ENCODE measurements around the gene ZNF407.

ZNF407 gene

DNA sequence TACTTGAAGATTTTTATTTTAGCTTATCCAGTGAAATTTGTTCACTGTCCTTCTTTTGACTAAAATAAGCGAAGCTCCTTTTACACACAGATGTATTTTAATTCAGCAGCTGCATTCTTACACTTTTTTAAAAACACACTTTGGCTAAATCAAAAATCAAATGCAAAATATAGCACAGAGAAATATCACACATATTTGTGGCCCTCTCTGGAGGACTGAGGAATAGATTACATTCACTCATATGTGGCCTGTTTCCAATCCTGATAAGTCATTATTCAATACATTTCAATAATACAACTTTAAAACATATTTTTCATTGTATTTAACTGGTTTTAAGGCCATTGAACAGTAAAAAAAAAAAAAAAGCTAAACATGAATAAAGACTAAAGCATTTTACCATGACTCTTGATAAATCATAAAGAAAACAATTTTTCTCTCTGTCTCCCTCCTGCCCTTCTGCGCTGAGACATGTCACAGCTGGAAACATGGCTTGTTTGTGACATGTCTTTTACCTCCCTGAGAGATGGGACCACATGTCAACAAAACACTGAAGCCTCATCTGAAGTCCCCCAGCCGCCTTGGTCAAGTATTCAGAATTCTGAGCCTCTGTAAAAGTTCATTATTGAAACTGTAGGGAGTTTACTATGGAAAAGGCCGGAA is 221.0 kb downstream of the ZNF407 start:
- in situ Hi-C loops (cut with MboI; ENCODE audit: low sequenced_read_pairs) = no loop called here

DNA sequence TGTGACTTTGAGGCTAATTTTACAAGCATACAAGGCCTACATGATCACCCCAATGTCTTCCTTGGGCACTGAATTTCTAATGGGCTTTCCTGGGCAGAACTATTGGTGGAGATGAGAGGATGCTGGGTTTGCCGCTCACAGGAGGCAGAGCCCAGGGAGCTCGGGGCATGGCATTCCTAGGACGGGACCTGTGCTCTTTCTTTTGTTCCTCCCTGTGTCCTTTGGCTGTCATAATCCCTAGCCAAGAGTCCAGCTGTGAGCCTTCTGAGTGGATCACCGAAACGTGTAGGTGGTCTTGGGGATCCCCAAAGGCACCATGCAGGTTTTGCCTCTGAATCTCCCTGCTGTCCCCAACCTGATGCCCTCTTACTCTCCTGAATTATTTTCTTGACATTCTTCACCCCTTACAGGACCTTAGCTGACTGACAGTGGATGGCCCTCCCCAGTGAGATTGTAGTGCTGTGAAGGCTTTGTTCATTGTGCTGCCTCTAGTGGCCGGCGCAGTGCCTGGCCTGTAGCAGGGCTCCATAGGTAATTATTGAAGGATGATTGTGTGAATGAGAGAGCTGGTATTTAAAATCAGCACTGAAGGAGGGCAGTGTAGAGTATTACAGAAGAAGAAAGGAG is 221.9 kb downstream of the ZNF407 start:
- in situ Hi-C loops (cut with MboI; ENCODE audit: low sequenced_read_pairs) = no loop called here

DNA sequence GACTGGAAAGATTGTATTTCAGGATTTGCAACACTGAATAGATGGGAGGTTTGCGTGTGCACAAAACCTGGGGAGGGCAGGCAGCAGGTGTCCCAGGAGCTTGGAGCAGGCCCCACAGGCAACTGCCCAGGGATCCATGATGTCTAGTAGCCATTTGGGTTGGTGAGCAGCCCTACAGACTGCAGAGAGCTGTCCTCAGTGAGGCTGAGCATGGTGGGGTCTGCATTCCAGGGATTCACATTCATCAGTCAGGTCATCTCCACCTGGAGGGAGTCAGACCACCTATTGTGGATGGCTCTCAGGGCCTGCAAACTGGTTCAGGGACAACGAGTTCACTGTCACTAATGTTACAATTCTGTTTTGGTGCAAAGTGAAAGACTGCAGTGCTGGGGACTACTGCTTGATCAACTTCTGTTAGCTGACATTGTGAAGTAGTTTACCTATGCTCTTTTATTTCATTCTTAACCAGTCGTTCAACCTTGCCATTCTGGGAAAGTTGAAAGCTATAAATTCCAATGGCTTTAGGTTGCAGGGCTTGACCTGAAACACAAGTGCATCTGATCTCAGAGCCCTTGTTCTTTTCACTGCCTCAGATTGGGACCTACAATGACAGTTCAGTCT is 222.6 kb downstream of the ZNF407 start:
- in situ Hi-C loops (cut with MboI; ENCODE audit: low sequenced_read_pairs) = no loop called here

DNA sequence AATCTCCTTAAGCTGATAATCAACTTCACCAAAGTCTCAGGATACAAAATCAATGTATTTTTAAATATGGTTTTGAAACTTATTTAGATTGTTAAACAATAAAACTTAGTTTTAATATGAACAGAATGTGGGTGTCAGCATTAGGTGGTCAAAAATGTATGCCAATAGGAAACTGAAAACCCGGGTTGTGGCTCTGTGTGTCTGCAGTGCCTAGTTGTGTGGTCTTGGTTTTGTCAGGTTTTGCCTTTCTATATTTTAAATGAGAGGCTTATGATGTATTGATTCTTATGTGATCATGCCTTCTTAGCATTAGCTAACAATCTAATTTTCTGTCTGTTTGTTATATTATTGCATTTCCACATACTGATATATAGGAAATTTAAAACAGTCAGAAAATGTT is 227.8 kb downstream of the ZNF407 start:
- in situ Hi-C loops (cut with MboI; ENCODE audit: low sequenced_read_pairs) = no loop called here

DNA sequence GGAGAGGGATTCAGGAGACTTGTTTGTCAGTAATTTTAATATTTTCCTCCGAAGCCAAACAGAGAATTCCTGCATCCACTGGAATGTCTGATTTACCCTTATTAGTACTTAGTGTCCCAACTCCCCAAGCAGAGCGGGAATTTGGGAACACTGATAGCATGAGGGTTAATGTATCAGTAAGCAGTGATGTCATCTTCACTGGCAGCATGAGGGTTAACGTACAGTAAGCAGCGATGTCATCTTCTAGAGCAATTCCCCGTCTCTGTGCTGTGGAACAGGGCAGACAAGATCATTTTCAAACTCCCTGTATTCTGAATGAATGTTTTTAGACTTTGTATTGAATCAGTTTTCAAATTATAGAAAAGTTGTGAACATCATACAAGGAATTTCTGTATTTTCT is 228.9 kb downstream of the ZNF407 start:
- in situ Hi-C loops (cut with MboI; ENCODE audit: low sequenced_read_pairs) = no loop called here

DNA sequence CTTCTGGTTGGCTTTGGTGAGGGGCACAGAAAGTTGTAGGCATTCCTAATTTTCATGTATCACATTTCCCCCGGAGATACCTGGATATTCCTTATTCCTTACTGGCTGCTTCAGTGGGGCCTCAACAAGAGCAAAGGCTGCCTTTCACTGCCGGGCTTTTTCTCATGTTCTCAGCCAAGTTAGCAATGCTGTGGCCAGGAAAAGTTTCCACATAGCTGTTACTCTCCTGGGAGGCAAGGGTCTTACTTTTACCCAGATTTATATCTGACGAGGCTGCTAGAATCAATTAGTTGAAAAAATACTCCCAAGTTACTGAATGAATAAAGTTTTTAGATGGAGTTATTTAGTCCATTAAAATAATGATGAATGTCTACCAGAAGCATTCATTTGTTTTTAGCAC is 230.5 kb downstream of the ZNF407 start:
- in situ Hi-C loops (cut with MboI; ENCODE audit: low sequenced_read_pairs) = no loop called here

DNA sequence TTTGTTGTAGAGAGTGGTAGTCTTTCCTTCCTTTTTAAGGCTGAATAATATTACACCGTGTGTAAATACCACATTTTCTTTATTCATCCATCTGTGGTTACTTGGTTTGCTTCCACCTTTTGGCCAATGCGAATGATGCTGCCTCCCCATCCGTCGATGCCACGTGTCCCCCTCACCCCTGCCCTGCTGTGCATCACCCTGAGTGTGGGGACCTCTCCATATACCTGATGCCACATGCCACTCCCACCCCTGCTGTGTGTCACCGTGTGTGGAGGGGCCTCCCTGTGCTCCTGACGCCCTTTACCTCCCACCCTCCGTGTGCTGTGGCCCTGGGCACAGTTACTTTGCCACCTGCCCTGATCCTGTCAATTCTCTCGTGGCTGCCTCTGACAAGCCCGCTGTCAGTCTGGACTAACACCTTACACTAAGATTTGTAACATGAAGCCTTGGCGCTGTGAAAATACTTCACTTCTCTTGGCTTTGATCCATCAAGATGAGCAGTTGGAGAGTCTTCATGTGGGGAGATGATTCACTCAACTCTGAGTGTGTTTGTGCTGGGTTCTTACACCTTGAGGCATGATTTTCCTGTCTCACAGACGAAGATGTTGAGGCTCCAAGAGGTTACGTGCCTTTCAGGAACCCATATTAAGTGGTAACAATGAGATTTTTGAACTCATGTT is 234.0 kb downstream of the ZNF407 start:
- in situ Hi-C loops (cut with MboI; ENCODE audit: low sequenced_read_pairs) = no loop called here

DNA sequence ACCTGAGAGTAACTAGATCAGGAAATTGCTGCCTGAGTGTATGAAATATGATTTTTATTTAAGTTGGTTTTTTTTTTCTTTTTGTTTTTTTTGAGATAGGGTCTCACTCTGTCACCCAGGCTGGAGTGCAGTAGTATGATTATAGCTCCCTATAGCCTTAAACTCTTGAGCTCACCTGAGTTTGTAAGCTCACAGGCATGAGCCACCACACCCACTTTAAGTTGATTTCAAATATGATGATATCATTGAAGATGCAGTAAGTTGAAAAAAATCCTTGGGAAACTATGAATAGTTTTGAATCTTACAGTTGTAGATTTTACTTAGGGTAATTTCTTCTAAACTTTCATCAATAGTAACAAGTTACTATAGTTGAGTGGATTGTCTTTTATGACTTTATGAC is 234.7 kb downstream of the ZNF407 start:
- in situ Hi-C loops (cut with MboI; ENCODE audit: low sequenced_read_pairs) = no loop called here

DNA sequence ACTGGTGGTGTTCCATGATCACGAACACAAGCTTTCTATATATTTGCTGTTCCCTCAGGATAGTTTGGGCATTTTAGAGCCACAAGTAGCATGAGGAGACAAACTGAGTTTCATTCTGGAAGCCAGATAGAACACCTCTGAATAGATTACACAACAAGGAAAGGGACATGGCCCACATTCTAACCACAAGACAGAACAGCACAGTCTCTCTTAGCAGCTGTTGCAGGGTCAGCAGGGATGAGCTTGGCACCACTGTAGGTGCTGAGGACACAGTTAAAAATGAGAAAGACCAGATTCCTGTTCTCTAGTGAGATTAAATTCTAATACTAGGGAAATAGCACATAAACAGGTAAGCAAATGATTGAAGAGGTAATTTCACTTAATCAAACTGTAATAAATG is 235.3 kb downstream of the ZNF407 start:
- in situ Hi-C loops (cut with MboI; ENCODE audit: low sequenced_read_pairs) = no loop called here

DNA sequence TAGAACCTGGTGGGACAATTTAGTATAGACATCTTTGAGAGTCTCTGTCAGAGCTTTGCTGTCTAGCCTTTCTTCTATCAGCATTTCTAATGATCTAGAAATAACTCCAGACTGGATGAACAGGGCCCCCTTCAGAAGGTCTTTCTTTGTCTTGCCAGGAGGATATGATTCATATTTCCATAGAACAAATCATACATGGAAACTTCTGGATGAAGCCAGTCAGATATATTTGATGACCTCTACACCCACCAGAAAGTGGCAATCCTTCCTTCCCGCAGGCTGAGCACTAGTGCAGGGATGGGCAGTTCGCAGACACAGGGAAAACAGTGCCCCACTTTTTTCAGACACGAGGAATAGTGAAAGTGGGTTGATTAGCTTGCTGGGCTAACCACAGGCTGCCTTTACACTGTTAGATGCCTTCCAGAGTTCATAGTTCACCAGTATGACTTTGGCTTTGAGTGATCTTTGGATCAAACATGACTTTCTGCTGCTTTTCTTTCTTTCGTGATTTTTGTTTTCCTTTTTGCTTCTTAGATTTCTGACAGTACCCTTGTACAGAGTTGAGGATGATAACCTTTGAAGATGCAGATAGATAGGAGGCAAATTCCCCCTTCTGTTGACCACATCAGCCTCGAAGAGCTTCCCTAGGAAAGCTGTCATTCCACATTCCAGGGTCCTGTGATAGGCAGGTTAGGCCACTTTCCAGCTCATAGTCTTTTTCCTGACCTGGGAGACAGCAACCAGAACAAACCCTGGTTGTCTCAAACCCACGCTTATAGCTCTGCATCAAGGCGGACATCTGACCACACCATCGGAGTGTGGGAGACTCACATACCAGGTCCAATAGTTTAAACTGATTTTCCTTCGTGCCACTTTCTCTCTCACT is 237.0 kb downstream of the ZNF407 start:
- in situ Hi-C loops (cut with MboI; ENCODE audit: low sequenced_read_pairs) = no loop called here

DNA sequence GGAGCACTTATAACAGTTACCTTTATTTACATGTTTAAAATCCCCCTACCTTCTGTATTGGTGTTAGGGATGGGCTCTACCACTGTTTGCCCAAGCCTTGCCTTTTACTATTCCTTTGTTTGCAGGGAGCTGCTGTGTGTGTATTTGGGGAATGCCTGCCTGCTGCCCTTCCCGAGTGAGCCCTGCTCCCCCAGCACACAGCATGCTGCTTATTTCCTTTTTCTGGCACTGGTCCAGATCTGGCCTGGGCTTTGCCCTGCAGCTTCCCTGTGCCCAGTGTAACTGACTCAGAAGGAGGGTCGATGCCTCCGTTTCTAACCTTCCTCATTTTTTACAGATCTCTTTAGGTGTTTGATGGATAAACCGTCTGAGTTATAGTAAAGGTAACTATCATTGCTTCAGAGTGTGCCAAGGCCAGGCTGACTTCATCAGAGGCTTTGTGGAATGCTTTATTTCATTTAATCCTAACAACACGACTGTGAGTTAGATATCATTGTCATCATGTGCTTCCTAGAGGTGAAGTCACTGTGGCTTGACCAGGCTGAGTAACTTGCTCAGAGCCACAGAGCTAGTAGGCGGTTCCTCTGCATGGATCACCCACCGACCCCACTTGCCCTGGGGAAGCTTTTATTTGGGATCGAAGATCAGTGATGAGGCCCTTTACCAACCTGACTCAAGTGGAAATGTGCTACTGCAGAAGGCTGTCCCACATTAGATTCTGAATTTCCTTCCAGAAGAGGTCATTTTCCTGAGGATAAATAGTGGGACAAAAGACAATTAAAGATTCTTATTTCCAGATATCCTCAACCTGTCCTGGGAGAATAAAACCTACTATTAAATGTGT is 238.8 kb downstream of the ZNF407 start:
- in situ Hi-C loops (cut with MboI; ENCODE audit: low sequenced_read_pairs) = no loop called here

DNA sequence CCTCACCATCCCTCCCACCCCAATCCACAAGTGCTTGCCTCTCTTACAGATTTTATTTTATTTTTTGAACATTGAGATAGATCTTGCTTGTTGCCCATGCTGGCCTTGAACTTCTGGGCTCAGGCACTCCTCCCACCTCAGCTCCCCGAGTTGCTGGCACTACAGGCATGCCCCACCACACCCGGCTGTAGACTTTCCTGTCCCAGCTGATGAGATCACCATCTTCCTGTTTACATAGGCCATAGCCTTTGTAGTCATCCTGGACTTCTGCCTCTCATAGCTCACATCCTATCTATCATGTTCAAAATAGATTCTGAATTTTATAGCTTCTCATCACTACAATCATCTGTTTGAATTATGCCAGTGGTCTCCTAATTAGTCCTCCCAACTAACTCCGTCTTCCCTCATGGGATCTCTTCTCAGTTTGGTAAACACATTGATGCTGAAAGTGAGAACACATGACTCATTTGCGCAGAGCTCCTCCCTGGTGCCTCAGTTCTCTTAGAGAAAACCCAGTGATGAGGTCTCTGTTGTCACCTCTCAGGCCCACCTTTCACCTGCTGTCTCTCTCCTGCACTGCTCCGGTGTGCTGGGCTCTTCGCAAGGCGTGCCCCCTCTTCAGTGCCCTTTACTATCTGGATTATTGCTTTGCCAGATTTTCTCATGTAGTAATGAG is 243.0 kb downstream of the ZNF407 start:
- in situ Hi-C loops (cut with MboI; ENCODE audit: low sequenced_read_pairs) = no loop called here

DNA sequence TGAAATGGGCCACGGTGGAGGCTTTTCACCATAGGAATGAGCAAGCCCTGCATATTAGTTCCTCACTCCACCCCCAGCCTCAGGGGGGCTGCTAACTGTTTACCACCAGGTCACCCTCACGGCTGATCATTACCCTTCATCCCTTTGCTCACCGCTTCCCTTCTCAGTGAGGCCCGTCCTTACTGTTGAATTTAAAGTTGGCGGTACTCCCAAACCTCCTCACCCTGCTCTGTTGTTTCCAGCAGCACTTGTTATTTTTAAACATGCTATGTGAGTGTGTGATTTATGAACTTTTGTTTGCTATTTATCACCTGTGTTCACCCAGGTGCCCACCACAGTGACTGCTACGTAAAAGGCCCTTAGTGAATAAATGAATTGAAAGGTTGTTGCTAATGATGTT is 243.6 kb downstream of the ZNF407 start:
- in situ Hi-C loops (cut with MboI; ENCODE audit: low sequenced_read_pairs) = no loop called here

DNA sequence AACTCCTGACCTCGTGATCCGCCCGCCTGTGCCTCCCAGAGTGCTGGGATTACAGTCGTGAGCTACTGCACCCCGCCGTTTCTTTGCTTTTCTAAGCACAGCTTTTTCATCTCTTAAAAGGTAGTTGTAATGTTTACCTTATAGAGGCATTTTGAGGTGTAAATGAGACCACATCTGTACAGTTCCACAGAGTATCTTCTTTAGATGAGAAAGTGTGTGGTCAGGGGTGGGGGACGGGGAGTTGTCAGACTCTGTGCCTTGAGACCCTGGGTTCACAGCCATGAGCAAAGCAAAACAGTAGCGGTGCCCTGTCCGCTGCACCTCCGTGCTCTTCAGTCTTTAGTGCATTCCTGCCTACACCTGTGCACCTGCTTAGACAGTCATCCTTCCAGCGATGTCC is 251.6 kb downstream of the ZNF407 start:
- in situ Hi-C loops (cut with MboI; ENCODE audit: low sequenced_read_pairs) = no loop called here

DNA sequence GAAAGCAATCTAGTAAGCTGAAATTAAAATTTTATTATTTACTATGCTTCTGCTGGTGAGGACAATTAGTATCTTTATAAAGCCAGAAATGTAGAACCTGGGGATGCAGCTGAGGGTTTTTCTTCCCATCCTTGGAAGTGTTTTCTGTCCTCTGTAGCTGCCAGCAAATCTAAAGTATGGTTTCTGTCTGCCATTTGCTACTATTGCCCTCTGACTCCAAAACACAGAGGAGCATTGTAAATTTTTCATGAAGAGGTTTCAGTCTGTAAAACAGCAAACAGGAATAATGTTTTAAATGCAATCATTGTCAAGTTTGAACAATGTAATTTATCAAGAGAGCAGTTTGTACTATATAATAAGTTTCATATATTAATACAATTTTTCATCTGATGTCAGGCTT is 258.8 kb downstream of the ZNF407 start:
- in situ Hi-C loops (cut with MboI; ENCODE audit: low sequenced_read_pairs) = no loop called here

DNA sequence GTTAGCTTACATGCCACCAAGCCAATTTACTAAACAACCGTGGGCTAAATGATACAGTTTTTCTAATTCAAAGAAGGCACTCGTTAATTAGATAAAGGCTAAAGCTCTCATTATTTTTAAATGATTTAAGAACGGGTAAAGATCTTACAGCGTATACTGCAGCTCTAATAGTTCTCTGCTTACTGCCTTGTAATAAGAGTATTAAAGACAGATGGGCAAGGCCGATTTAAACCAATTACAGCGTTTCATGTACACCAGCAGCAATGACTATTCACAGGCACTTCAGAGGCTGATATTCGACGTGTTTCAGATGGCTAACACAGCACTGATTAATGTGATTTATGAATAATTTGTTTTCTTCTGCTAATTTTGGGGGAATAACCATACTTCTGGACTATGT is 259.3 kb downstream of the ZNF407 start:
- in situ Hi-C loops (cut with MboI; ENCODE audit: low sequenced_read_pairs) = no loop called here

DNA sequence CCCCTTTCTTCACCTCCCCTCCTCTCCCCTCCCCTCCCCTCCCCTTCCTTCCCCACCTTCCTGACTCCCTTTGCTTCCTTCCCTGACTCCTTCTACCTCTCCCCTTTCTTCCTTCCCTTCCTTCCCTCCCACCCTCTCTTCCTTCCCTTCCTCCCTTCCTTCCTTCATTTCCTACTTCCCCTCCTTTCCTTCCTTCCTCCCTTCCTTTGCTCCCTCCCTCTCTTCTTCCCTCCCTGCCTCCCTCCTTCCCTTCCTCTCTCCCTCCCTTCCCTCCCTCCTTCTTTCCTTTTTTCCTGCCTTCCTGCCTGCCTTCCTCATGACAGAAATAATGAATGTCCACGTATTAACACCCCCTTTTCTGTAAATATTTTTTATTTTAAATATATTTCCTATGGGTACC is 260.2 kb downstream of the ZNF407 start:
- in situ Hi-C loops (cut with MboI; ENCODE audit: low sequenced_read_pairs) = no loop called here

DNA sequence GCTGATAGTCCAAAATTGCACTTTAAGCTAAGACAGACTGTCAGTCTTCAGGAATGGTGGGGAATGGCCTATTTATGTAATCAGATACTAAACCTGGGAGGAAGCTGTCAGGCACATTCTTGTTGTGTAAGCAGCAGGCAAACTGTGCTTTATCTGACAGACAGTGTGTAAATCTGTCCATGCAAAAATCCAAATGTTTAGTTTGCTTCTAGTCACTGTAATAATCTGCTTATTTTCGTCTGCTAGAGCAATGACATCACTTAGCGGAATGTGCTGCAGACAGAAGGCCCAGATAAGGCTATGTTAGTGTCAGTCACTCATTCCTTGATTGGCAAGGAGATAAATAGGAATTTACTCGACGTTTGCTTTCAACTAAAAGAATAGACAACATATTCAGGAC is 263.5 kb downstream of the ZNF407 start:
- in situ Hi-C loops (cut with MboI; ENCODE audit: low sequenced_read_pairs) = no loop called here

DNA sequence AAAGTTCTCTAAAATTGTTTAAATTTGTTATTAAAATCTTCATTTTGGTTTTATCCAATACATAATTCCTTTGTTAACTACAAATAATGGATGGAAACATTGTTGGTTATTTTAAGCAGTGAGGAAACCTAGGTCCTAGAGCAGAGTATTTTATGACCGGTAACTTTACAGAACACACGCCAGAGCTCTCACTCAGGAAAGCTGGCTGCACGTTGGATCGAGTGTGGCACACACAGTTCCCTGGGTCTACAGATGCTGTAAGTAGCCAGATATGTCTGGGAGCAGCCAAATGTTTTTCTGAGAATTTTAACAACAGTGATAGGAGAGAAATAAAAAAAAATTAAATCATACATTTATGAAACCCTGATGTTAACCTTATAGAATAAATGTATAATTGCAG is 264.4 kb downstream of the ZNF407 start:
- in situ Hi-C loops (cut with MboI; ENCODE audit: low sequenced_read_pairs) = no loop called here

DNA sequence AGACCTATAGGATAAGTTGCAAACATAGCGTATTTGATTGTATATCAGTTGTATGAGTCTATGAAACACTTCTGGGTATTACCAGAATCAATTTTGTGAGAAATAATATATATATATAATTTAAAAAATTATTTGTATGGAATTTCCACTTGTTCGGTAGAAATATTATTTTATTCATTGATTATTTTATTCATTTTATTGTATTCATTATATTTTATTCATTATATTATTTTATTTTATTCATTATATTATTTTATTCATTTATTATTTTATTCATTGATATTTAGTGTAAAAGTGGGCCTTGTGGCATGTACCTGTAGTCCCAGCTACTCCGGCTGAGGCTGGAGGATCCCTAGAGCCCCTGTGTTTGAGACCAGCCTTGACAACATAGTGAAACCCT is 268.9 kb downstream of the ZNF407 start:
- in situ Hi-C loops (cut with MboI; ENCODE audit: low sequenced_read_pairs) = no loop called here

All from hTERT RPE-1 (cell line).